ENCODE measurements around the gene ZNF408.

ZNF408 gene

DNA sequence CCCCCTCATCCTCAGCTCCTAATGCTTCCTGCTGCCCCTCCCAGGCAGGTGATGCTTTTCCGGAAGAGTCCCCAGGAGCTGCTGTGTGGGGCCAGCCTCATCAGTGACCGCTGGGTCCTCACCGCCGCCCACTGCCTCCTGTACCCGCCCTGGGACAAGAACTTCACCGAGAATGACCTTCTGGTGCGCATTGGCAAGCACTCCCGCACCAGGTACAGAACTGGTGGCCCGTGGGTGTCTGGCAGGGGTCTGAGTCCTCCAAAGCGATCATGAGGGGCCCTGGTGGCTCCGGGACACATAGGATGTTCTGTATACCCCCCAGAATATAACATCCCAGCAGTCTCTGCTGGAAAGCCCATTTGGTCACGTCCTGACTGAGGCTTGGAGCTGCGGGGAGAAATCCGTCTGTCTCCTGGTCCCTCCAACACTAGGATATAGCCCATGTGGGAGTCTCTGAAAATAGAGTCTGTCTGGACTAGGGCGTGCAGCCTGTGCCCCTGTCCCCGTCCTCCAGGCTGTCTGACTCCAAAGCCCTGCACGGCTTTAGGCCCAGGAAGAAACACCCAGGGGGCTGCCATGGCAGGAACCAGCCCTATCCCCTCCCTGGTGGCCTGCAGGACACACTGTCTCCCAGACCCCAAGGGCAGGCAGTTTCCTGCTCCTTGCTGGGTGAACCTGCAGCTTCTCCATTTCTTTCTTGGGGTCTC, 27.3 kb downstream of the ZNF408 start:
- no peak for DNase-seq (ENCODE audit: low read depth in 2 of 2)

GRCh38 chr11:46728659-46729040, 27.8 kb downstream of the ZNF408 start:
- DNase-seq (ENCODE audit: low read depth in 2 of 2) = no peak

- no peak for DNase-seq (ENCODE audit: low read depth in 2 of 2)
Measured at GRCh38 chr11:46729110-46730027, 28.5 kb downstream of the ZNF408 start.

DNA sequence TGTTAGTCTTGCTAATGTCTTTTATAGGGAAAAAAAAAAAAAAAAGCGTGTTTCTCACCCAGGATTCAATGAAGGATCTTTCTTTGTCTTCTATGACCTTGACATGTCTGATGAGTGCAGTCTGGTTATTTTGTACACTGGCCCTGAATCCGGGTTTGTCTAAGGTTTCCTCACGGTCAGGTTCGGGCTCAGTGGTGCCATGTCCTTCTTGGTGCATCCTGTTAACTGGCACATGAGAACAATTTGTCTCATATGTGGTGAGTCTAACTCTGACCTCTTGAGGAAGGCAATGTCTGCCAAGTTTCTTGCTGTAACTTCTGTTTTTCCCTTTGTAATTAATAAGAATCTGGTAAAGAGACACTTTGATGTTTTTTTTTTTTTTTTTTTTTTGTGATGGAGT, 30.7 kb downstream of the ZNF408 start:
- no peak for DNase-seq (ENCODE audit: low read depth in 2 of 2)

DNA sequence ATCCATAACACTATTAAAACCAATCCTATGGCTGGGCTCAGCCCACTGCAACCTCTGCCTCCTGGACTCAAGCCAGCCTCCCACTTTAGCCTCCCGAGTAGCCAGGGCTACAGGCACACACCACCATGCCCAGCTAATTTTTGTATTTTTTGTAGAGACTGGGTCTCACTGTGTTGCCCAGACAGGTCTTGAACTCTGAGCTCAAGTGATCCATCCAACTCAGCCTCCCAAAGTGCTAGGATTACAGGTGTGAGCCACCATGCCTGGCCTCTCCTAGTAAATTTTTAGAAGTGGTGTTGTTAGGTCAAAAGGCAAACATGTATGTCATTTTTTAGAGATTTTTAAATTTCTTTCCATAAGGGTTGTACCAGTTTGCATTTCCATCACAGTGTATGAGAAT, 32.4 kb downstream of the ZNF408 start:
- DNase-seq (ENCODE audit: low read depth in 2 of 2) = no peak

DNA sequence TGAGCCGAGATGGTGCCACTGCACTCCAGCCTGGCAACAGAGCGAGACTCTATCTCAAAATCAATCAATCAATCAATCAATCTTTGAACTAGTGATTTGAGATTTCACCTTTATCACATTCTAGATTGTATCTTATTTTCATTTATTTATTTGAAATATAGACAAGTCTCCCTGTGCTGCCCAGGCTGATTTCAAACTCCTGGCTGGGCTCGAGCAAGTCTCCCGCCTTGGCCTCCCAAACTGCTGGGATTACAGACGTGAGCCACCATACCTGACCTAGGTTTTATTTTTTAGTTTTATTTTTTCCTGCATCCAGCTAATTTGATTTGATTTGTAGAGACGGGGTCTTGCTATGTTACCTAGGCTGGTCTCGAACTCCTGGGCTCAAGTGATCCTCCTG, 35.3 kb downstream of the ZNF408 start:
- DNase-seq (ENCODE audit: low read depth in 2 of 2) = no peak

- DNase-seq (ENCODE audit: low read depth in 2 of 2) = no peak
Measured at GRCh38 chr11:46736615-46737014, 35.8 kb downstream of the ZNF408 start.

- DNase-seq (ENCODE audit: low read depth in 2 of 2) = no peak
Measured at GRCh38 chr11:46737699-46738098, 36.9 kb downstream of the ZNF408 start.

- no peak for DNase-seq (ENCODE audit: low read depth in 2 of 2)
Measured at GRCh38 chr11:46738887-46739286, 38.1 kb downstream of the ZNF408 start.

DNA sequence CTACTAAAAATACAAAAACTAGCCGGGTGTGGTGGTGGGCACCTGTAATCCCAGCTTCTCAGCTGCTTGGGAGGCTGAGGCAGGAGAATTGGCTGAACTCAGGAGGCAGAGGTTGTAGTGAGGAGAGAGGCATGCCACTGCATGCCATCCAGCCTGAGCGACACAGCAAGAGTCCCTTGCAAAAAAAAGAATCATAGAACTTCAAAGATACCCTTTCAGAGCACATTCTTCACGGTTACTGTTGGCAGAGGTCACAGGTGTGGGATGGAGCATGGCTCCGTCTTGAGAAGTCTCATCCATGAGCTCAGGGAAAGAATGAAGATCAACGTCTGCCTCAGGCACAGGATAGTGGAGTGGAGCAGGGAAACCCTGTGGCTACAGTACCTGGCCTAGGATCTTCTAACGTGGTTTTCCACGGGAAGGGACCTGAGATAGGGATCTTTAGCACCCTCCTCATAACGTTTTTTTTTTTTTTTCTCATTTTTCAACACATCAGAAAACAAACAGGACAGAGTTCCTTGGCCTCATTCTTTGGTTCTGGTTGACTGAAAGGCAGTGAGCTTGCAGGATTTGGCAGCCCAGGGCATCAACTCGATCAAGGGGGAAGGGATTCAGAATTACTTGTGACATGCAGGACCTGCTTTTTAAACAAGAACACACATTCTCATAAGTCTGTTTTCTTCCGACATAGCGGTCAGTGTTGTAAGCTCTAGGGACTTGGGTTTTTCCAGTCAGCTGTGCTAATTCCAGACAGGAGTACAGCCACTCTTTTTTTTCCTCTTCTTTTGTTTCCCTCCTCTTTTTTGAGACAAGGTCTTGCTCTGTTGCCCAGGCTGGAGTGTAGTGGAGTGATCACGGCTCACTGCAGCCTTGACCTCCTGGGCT, 41.0 kb downstream of the ZNF408 start:
- DNase-seq (ENCODE audit: low read depth in 2 of 2) = no peak

DNA sequence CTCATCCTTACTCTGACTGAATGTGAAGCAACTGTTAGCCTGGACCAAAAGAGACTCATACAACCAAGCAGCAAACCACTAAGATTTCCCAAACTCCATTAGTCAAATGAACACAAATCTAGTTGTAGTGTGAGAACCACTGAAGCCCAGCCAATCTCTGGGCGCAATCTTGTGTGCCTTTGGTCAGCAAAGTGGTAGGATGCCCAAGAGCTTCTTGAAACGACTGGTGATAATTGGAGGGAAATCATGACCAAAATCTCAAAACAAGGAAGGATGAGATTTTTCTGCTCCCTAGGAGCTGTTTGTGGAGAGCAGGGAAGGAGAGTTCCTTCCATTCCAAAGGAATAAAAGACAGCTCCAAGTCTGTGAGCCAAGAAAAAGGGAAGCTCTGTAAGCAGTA, 42.2 kb downstream of the ZNF408 start:
- no peak for DNase-seq (ENCODE audit: low read depth in 2 of 2)

DNA sequence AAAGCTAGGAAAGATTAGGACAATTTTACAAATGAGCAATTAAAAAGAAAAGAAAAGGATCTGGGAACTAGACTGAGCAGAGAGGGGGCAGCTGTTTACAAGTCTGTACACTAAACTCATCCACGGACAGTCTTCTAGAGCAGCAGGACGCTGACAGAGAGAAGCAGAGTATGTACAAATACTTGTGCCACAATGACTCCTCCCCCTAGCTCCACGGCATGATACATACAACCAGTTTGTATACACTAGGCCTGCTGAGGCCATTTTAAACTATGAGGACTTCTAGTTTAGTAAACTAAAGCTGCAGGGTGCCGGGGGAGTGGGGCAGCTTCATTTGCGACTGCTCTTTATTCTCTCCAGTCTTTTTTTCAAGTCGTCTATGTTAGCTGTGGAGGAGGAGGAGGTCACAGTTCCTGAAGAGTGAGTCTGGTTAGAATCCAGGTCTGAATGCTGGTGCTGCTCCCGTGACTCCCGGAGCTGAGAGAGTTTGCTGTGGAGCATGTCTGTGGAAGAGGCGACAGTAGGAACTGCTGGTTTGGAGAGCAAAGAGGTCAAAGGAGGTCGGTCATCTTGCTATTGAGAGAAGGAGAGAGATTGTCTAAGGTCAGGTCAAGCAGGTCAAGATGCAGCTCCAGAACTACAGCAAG, 43.0 kb downstream of the ZNF408 start:
- no peak for DNase-seq (ENCODE audit: low read depth in 2 of 2)

DNA sequence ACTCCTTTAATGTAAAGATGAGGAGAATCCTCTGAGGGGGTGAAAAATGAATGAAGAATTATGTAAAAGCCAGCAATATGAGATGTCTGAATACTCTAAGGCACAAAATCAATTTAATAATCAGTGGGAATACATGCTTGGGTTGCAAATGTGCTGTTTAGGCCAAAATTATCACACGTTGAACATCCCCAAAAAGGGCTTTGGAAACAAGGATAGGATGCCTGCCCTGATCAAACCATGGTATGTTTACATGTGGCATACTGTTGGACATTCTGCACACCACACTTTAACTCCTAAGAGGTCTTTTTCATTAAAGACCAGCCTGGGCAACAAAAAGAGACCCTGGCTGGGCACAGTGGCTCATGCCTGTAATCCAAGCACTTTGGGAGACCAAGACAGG, 44.5 kb downstream of the ZNF408 start:
- no peak for DNase-seq (ENCODE audit: low read depth in 2 of 2)

DNA sequence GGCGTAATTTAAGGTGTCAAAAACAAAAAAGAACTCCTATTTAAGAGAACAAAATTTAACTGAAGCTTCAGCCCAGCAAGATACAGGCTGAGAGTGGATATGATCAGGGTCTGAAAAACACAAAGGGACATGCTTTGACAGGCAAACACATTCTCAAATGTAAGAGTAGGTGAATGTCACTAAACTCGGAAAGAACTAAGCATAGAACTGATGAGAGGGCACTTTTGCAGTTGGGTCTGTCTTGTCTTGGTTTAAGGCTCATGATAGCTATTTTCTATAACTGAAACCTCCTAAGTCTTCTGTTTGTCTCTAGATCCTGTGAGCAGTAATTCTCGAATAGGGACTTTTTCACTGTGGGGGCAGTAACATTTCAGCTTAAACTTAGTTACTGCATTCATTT, 45.2 kb downstream of the ZNF408 start:
- DNase-seq (ENCODE audit: low read depth in 2 of 2) = no peak

DNA sequence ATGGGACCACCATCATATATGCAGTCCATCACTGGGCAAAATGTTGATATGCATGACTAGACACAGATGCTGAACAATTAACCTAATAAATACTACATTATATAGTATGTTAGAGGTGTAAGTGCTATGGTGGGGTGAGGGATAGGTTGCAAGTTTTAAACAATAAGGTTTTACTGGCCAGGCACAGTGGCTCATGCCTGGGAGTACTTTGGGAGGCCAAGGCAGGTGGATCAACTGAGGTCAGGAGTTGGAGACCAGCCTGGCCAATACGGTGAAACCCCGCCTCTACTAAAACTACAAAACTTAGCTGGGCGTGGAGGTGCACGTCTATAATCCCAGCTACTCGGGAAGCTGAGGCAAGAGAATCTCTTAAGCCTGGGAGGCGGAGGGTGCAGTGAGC, 46.3 kb downstream of the ZNF408 start:
- no peak for DNase-seq (ENCODE audit: low read depth in 2 of 2)
